Suppressor macrophage treated with lipopolysaccharide for 4 hours (primary cell): ENCODE results near the gene CARS1.

Experiments
- DNase-seq: peaks from one replicate; pipeline ENCODE4 v3.0.0-alpha.2; 2020

CARS1 gene

GRCh38 chr11:3007404-3008010 is 49.7 kb downstream of the CARS1 start:
- DNase-seq: no peak

GRCh38 chr11:3006505-3007260 is 50.5 kb downstream of the CARS1 start:
- no peak for DNase-seq

GRCh38 chr11:3004481-3004880 is 52.7 kb downstream of the CARS1 start:
- DNase-seq: no peak

- DNase-seq: no peak
These were observed 53.6 kb downstream of the CARS1 start for GRCh38 chr11:3003396-3004231.

- no peak for DNase-seq
These were observed 54.4 kb downstream of the CARS1 start for GRCh38 chr11:3002871-3003270.

- DNase-seq: no peak
These were observed 54.8 kb downstream of the CARS1 start for GRCh38 chr11:3002351-3002861.

GRCh38 chr11:3001496-3001895 is 55.7 kb downstream of the CARS1 start:
- no peak for DNase-seq

GRCh38 chr11:3000032-3000961 is 56.9 kb downstream of the CARS1 start:
- no peak for DNase-seq

GRCh38 chr11:2999464-2999998 is 57.7 kb downstream of the CARS1 start:
- no peak for DNase-seq

GRCh38 chr11:2998073-2998850 is 59.0 kb downstream of the CARS1 start:
- no peak for DNase-seq

GRCh38 chr11:2997406-2997805 is 59.8 kb downstream of the CARS1 start:
- no peak for DNase-seq

GRCh38 chr11:2996976-2997375 is 60.2 kb downstream of the CARS1 start:
- DNase-seq: no peak

- DNase-seq: no peak
These were observed 61.2 kb downstream of the CARS1 start for GRCh38 chr11:2995893-2996554.

GRCh38 chr11:2995031-2995561 is 62.1 kb downstream of the CARS1 start:
- no peak for DNase-seq

GRCh38 chr11:2994336-2994730 is 62.9 kb downstream of the CARS1 start:
- no peak for DNase-seq

- DNase-seq: no peak
These were observed 64.3 kb downstream of the CARS1 start for GRCh38 chr11:2992997-2993325.

GRCh38 chr11:2992234-2992996 is 64.8 kb downstream of the CARS1 start, which contains the start of gene NAP1L4:
Gene NAP1L4, minus strand, starts transcription at chr11:2992329. Its CDS starts 13,109 bp downstream, at chr11:2979220.
- peak; percentile 98 for DNase-seq

- DNase-seq: peak; percentile 77
These were observed 65.6 kb downstream of the CARS1 start for GRCh38 chr11:2991452-2992233.
